ENCODE measurements around the gene AFP. TPM values are rescaled to one million over a fixed set of nuclear protein-coding genes. Genes with fewer than 3 reads are reported as not detected.

AFP gene
- total and polyA plus RNA-seq, 2 of the 13 experiments (the other 11 are each of a cell fraction or from before 2014, with no cell fraction given), result 9,434 to 13,105 TPM

DNA sequence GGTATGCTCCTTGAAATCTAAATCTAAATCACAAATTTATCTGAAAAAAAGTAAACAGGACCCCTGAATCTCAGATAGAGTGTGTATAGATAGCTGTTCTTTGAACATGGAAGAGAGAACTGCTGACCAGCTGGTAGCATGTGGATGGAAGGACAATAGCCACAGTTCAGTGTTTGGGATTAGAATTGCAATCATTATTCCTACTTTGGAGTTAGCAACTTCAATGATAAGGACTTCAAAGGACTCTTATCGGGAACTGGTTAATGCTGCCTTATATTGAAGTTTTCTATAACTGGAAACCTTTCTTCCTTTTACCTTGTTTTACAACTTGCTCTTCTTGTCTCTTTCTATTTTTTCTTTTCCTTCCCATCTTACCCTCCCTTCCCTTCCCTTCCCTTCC, 50.5 kb downstream of the AFP start:
- no peaks in the 10 kb centered on the region for H3K9me3 ChIP-seq (ENCODE audit: low read length)
- POLR2A ChIA-PET, result no interaction called here

DNA sequence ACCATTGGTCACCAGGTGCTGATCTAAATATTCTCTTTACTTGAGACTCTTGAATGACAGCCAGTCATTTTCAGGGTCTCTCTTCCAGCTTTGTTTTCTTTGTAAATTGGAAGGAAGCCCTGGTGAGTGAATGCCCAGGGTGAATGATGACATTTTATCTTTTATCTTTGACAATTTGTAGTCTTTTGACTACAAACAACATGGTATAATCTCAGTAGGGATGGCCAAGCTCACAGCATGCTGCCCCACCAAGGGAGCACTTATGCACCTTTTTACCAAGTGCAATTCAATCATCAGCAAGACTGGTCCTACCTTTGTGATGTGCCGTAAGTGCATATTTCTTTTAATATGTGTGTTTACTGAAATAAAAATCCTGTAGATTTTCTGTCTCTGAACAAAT, 51.2 kb downstream of the AFP start:
- H3K4me1 ChIP-seq (ENCODE audit: insufficient read depth, low read length), result peaks cover 18% of the 10 kb centered on the region
- no TSS peak for BruUV-seq (replicated peaks)
- H2AFZ ChIP-seq (ENCODE audit: low read length), result no peak overlapping the region
- H3K27ac ChIP-seq (ENCODE audit: extremely low read length, insufficient read depth, low read length), result no peak overlapping the region
- in situ Hi-C loops (cut with HindIII; ENCODE audit: extremely low pct_ligation_motif_present, low pct_unique_long_range_greater_than_20kb), result no loop called here
- H3K79me2 ChIP-seq (ENCODE audit: insufficient read depth, low read length), result no peaks in the 10 kb centered on the region
- H3K4me3 ChIP-seq (replicated peaks in 1 of 3; ENCODE audit: insufficient read depth in 1 of 3, low read depth in 2 of 3, low read length in 3 of 3), result no peak overlapping the region
- intact Hi-C loops (cut with micrococcal nuclease; ENCODE audit: unreplicated experiment), result loop anchor here (10.0 kb wide), 1 partner anchor 48 kb away; no protein-coding TSS in a partner anchor
- ChIA-PET POLR2A (no interaction called here), CTCF (ENCODE audit: low intra/inter-chr PET ratio, low total read pairs) (no interaction called here)
- FAIRE-seq (no peak), DNase-seq (ENCODE audit: low spot score) (no peak), ATAC-seq (no peak)
- no peaks in the 10 kb centered on the region for H3K36me3 ChIP-seq (replicated peaks in 1 of 2; ENCODE audit: control insufficient read depth in 1 of 2, insufficient read depth in 2 of 2, low read length in 2 of 2)
- H3K4me2 ChIP-seq (ENCODE audit: low read depth, low read length), result no peak overlapping the region
- H4K20me1 ChIP-seq (ENCODE audit: insufficient read depth, low read length), result no peaks in the 10 kb centered on the region
- H3K9me3 ChIP-seq (ENCODE audit: low read length), result no peaks in the 10 kb centered on the region
- no peaks in the 10 kb centered on the region for H3K27me3 ChIP-seq (ENCODE audit: control insufficient read depth in 1 of 2, insufficient read depth in 2 of 2, low read length in 2 of 2)
- H3K9ac ChIP-seq (ENCODE audit: insufficient read depth, low read depth, low read length), result no peak overlapping the region
- WGBS (ENCODE audit: low lambda C conversion rate), result 96% methylated on average over 1 of the region's 1 CpG
- TF ChIP-seq, protein P1, sequence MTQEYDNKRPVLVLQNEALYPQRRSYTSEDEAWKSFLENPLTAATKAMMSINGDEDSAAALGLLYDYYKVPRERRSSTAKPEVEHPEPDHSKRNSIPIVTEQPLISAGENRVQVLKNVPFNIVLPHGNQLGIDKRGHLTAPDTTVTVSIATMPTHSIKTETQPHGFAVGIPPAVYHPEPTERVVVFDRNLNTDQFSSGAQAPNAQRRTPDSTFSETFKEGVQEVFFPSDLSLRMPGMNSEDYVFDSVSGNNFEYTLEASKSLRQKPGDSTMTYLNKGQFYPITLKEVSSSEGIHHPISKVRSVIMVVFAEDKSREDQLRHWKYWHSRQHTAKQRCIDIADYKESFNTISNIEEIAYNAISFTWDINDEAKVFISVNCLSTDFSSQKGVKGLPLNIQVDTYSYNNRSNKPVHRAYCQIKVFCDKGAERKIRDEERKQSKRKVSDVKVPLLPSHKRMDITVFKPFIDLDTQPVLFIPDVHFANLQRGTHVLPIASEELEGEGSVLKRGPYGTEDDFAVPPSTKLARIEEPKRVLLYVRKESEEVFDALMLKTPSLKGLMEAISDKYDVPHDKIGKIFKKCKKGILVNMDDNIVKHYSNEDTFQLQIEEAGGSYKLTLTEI (CRISPR knock-in tag; conservative IDR thresholded peaks at IDR 0.05), result no peak
- no peak for TF ChIP-seq ZNF3 (CRISPR knock-in tag; IDR thresholded peaks at IDR 0.05)
- TF ChIP-seq SMAD3 (CRISPR knock-in tag; IDR thresholded peaks at IDR 0.05), result no peak
- TF ChIP-seq PAF1 (CRISPR knock-in tag; IDR thresholded peaks at IDR 0.05), result no peak
- no peak for TF ChIP-seq SIN3A (IDR thresholded peaks at IDR 0.05; ENCODE audit: borderline replicate concordance, low read depth, low read length)
- TF ChIP-seq, protein P2, sequence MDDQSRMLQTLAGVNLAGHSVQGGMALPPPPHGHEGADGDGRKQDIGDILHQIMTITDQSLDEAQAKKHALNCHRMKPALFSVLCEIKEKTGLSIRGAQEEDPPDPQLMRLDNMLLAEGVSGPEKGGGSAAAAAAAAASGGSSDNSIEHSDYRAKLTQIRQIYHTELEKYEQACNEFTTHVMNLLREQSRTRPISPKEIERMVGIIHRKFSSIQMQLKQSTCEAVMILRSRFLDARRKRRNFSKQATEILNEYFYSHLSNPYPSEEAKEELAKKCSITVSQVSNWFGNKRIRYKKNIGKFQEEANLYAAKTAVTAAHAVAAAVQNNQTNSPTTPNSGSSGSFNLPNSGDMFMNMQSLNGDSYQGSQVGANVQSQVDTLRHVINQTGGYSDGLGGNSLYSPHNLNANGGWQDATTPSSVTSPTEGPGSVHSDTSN (CRISPR knock-in tag; IDR thresholded peaks at IDR 0.05; ENCODE audit: borderline replicate concordance), result no peak
- TF ChIP-seq ONECUT2 (CRISPR knock-in tag; IDR thresholded peaks at IDR 0.05), result no peak

More for the DNA sequence above, 50.5 kb downstream of the AFP start:
- H3K4me2 ChIP-seq (ENCODE audit: low read depth, low read length), result no peak overlapping the region
- no peak overlapping the region for H3K9ac ChIP-seq (ENCODE audit: insufficient read depth, low read depth, low read length)
- H3K27me3 ChIP-seq (ENCODE audit: control insufficient read depth in 1 of 2, insufficient read depth in 2 of 2, low read length in 2 of 2), result no peaks in the 10 kb centered on the region
- no peak overlapping the region for H3K27ac ChIP-seq (ENCODE audit: extremely low read length, insufficient read depth, low read length)
- 39% methylated on average over 1 of the region's 1 CpG for WGBS (ENCODE audit: low lambda C conversion rate)
- CTCF ChIA-PET (ENCODE audit: low intra/inter-chr PET ratio, low total read pairs), result no interaction called here
- H3K36me3 ChIP-seq (replicated peaks in 1 of 2; ENCODE audit: control insufficient read depth in 1 of 2, insufficient read depth in 2 of 2, low read length in 2 of 2), result no peaks in the 10 kb centered on the region
- no peak overlapping the region for H3K4me3 ChIP-seq (replicated peaks in 1 of 3; ENCODE audit: insufficient read depth in 1 of 3, low read depth in 2 of 3, low read length in 3 of 3)
- DNase-seq (ENCODE audit: low spot score) (no peak), FAIRE-seq (no peak), ATAC-seq (no peak)
- no peak for TF ChIP-seq ZNF329 (CRISPR knock-in tag; IDR thresholded peaks at IDR 0.05; ENCODE audit: low read depth)
- TF ChIP-seq, protein P3, sequence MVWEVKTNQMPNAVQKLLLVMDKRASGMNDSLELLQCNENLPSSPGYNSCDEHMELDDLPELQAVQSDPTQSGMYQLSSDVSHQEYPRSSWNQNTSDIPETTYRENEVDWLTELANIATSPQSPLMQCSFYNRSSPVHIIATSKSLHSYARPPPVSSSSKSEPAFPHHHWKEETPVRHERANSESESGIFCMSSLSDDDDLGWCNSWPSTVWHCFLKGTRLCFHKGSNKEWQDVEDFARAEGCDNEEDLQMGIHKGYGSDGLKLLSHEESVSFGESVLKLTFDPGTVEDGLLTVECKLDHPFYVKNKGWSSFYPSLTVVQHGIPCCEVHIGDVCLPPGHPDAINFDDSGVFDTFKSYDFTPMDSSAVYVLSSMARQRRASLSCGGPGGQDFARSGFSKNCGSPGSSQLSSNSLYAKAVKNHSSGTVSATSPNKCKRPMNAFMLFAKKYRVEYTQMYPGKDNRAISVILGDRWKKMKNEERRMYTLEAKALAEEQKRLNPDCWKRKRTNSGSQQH (CRISPR knock-in tag; IDR thresholded peaks at IDR 0.05; ENCODE audit: low read depth), result no peak
- peak; percentile 55 for TF ChIP-seq HNRNPK (IDR thresholded peaks at IDR 0.05; ENCODE audit: low read depth, low read length, poor library complexity, severe bottlenecking)
- in situ Hi-C loops (cut with HindIII; ENCODE audit: extremely low pct_ligation_motif_present, low pct_unique_long_range_greater_than_20kb), result no loop called here
- BruUV-seq (replicated peaks), result no TSS peak
- intact Hi-C loops (cut with micrococcal nuclease; ENCODE audit: unreplicated experiment), result loop anchor here (10.0 kb wide), 1 partner anchor 48 kb away; no protein-coding TSS in a partner anchor
- H3K79me2 ChIP-seq (ENCODE audit: insufficient read depth, low read length), result no peaks in the 10 kb centered on the region
- no peak overlapping the region for H2AFZ ChIP-seq (ENCODE audit: low read length)
- no peaks in the 10 kb centered on the region for H4K20me1 ChIP-seq (ENCODE audit: insufficient read depth, low read length)
- H3K4me1 ChIP-seq (ENCODE audit: insufficient read depth, low read length), result peaks cover 25% of the 10 kb centered on the region
